ENCODE measurements around the gene R3HDM2. TPM values are rescaled to one million over a fixed set of nuclear protein-coding genes. Genes with fewer than 3 reads are reported as not detected.

Gene R3HDM2
- total and polyA plus RNA-seq, 4 donors, result 11.3 to 75.4 (median 39.2) TPM

DNA sequence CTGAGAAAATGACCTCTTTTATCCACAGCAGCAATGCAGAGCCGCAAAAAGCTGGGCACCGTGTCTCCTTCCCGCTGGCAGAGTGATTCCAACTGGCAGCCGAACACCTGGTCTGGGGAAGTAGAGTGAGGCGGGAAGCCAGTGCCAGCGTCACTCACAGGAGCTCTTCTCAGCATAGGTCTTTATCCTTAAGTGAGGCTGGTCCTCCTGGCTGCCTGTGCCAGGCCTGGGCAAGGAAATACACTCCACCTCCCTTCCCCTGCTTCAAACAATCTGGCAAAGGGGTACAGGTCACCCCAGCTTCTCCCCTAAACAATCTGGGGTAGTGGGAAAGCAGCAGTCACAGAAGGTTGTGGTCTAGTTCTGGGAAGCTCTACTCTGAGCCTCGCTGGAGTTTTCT is 44.0 kb upstream of the R3HDM2 start:
- Histone ChIP-seq H3K4me1 (ENCODE audit: control insufficient read depth in 1 of 2, insufficient read depth in 2 of 2, low read length in 2 of 2) (no peaks in the 10 kb centered on the region), H3K27ac (ENCODE audit: low read depth in 1 of 2, low read length in 2 of 2) (no peak overlapping the region), H3K36me3 (ENCODE audit: control insufficient read depth in 1 of 2, insufficient read depth in 2 of 2, low read length in 1 of 2) (no peaks in the 10 kb centered on the region), H3K4me3 (ENCODE audit: low read length in 2 of 2) (no peak overlapping the region), H3K27me3 (ENCODE audit: control insufficient read depth in 1 of 2, insufficient read depth in 2 of 2, low read length in 1 of 2) (no peaks in the 10 kb centered on the region), H3K9me3 (ENCODE audit: control insufficient read depth, low read length) (no peaks in the 10 kb centered on the region)
- no peak for DNase-seq
- 60 to 69% methylated on average over 7 of the region's 7 CpGs for WGBS, 2 donors
- intact Hi-C loops (cut with DNase I), result no loop called here
- no peak for ATAC-seq (ENCODE audit: low FRiP score)

DNA sequence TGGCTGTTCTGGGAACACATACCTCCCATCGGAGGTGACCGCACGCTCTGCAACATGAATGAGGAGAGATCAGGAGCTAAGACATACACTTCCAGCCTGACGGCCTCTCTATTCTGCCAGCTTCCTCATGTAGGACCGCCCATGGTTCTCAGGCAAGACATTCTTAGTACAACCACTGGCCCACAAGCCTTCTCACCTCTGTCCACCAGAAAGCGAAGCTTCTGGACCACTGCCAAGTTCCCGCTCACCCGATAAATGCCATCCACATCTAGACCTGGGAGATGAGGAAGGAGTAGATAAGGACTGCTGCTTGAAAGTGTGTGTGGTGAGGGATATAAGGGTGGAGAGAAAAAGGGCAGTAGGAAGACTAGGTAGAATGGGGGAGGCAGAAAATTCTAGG is 43.6 kb upstream of the R3HDM2 start:
- no peak overlapping the region for H3K27ac ChIP-seq (ENCODE audit: low read depth in 1 of 2, low read length in 2 of 2)
- ATAC-seq (ENCODE audit: low FRiP score), result no peak
- intact Hi-C loops (cut with DNase I), result no loop called here
- no peaks in the 10 kb centered on the region for H3K9me3 ChIP-seq (ENCODE audit: control insufficient read depth, low read length)
- no peaks in the 10 kb centered on the region for H3K27me3 ChIP-seq (ENCODE audit: control insufficient read depth in 1 of 2, insufficient read depth in 2 of 2, low read length in 1 of 2)
- no peaks in the 10 kb centered on the region for H3K36me3 ChIP-seq (ENCODE audit: control insufficient read depth in 1 of 2, insufficient read depth in 2 of 2, low read length in 1 of 2)
- DNase-seq, result no peak
- no peaks in the 10 kb centered on the region for H3K4me1 ChIP-seq (ENCODE audit: control insufficient read depth in 1 of 2, insufficient read depth in 2 of 2, low read length in 2 of 2)
- 75 to 79% methylated on average over 8 of the region's 8 CpGs for WGBS, 2 donors
- H3K4me3 ChIP-seq (ENCODE audit: low read length in 2 of 2), result no peak overlapping the region

- Histone ChIP-seq H3K9me3 (ENCODE audit: control insufficient read depth, low read length) (no peaks in the 10 kb centered on the region), H3K4me3 (ENCODE audit: low read length in 2 of 2) (no peak overlapping the region), H3K27me3 (ENCODE audit: control insufficient read depth in 1 of 2, insufficient read depth in 2 of 2, low read length in 1 of 2) (no peaks in the 10 kb centered on the region), H3K27ac (ENCODE audit: low read depth in 1 of 2, low read length in 2 of 2) (no peak overlapping the region), H3K4me1 (ENCODE audit: control insufficient read depth in 1 of 2, insufficient read depth in 2 of 2, low read length in 2 of 2) (no peaks in the 10 kb centered on the region), H3K36me3 (ENCODE audit: control insufficient read depth in 1 of 2, insufficient read depth in 2 of 2, low read length in 1 of 2) (no peaks in the 10 kb centered on the region)
- DNase-seq (no peak), ATAC-seq (ENCODE audit: low FRiP score) (no peak)
- intact Hi-C loops (cut with DNase I), result no loop called here
- 84 to 86% methylated on average over 5 of the region's 5 CpGs for WGBS, 2 donors
Observed at GRCh38 chr12:57473886-57474285, 43.0 kb upstream of the R3HDM2 start.

DNA sequence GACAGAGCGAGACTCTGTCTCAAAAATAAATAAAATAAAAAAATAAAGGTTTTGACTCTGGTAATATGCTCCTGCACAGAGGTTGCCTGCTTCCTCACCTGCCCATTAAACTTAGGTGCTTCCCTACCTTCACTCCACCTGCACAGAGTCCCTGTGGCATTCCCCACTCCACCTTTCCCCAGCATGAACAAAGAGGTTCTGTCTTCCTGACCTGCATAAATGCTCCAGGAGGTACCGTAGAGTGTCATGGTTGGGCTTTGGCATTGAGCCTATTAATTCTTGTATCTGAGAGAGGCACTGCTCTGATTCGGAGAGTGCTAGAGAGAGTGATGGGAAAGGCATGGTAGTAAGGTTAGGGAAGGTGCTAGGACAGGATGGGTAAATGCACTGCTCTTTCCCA is 42.5 kb upstream of the R3HDM2 start:
- Histone ChIP-seq H3K4me1 (ENCODE audit: control insufficient read depth in 1 of 2, insufficient read depth in 2 of 2, low read length in 2 of 2) (no peaks in the 10 kb centered on the region), H3K27ac (ENCODE audit: low read depth in 1 of 2, low read length in 2 of 2) (no peak overlapping the region), H3K4me3 (ENCODE audit: low read length in 2 of 2) (no peak overlapping the region), H3K9me3 (ENCODE audit: control insufficient read depth, low read length) (no peaks in the 10 kb centered on the region), H3K27me3 (ENCODE audit: control insufficient read depth in 1 of 2, insufficient read depth in 2 of 2, low read length in 1 of 2) (no peaks in the 10 kb centered on the region), H3K36me3 (ENCODE audit: control insufficient read depth in 1 of 2, insufficient read depth in 2 of 2, low read length in 1 of 2) (no peaks in the 10 kb centered on the region)
- 34 to 35% methylated on average over 3 of the region's 3 CpGs for WGBS, 2 donors
- intact Hi-C loops (cut with DNase I), result no loop called here
- ATAC-seq (ENCODE audit: low FRiP score) (no peak), DNase-seq (no peak)

- WGBS, 2 donors, result 83% methylated on average over 3 of the region's 3 CpGs
- Histone ChIP-seq H3K4me3 (ENCODE audit: low read length in 2 of 2) (no peak overlapping the region), H3K27ac (ENCODE audit: low read depth in 1 of 2, low read length in 2 of 2) (no peak overlapping the region), H3K36me3 (ENCODE audit: control insufficient read depth in 1 of 2, insufficient read depth in 2 of 2, low read length in 1 of 2) (no peaks in the 10 kb centered on the region), H3K9me3 (ENCODE audit: control insufficient read depth, low read length) (no peaks in the 10 kb centered on the region), H3K4me1 (ENCODE audit: control insufficient read depth in 1 of 2, insufficient read depth in 2 of 2, low read length in 2 of 2) (no peaks in the 10 kb centered on the region), H3K27me3 (ENCODE audit: control insufficient read depth in 1 of 2, insufficient read depth in 2 of 2, low read length in 1 of 2) (no peaks in the 10 kb centered on the region)
- ATAC-seq (ENCODE audit: low FRiP score) (no peak), DNase-seq (no peak)
- intact Hi-C loops (cut with DNase I), result no loop called here
Observed at GRCh38 chr12:57472391-57472790, 41.5 kb upstream of the R3HDM2 start.

GRCh38 chr12:57471661-57472060 is 40.8 kb upstream of the R3HDM2 start:
- H3K9me3 ChIP-seq (ENCODE audit: control insufficient read depth, low read length), result no peaks in the 10 kb centered on the region
- H3K36me3 ChIP-seq (ENCODE audit: control insufficient read depth in 1 of 2, insufficient read depth in 2 of 2, low read length in 1 of 2), result no peaks in the 10 kb centered on the region
- H3K27me3 ChIP-seq (ENCODE audit: control insufficient read depth in 1 of 2, insufficient read depth in 2 of 2, low read length in 1 of 2), result no peaks in the 10 kb centered on the region
- intact Hi-C loops (cut with DNase I), result no loop called here
- no peak overlapping the region for H3K27ac ChIP-seq (ENCODE audit: low read depth in 1 of 2, low read length in 2 of 2)
- DNase-seq (no peak), ATAC-seq (ENCODE audit: low FRiP score) (no peak)
- H3K4me1 ChIP-seq (ENCODE audit: control insufficient read depth in 1 of 2, insufficient read depth in 2 of 2, low read length in 2 of 2), result no peaks in the 10 kb centered on the region
- H3K4me3 ChIP-seq (ENCODE audit: low read length in 2 of 2), result no peak overlapping the region
- WGBS, 2 donors, result 93 to 94% methylated on average over 3 of the region's 3 CpGs

GRCh38 chr12:57470970-57471656 is 40.3 kb upstream of the R3HDM2 start:
- Histone ChIP-seq H3K36me3 (ENCODE audit: control insufficient read depth in 1 of 2, insufficient read depth in 2 of 2, low read length in 1 of 2) (no peaks in the 10 kb centered on the region), H3K9me3 (ENCODE audit: control insufficient read depth, low read length) (no peaks in the 10 kb centered on the region), H3K27me3 (ENCODE audit: control insufficient read depth in 1 of 2, insufficient read depth in 2 of 2, low read length in 1 of 2) (no peaks in the 10 kb centered on the region), H3K27ac (ENCODE audit: low read depth in 1 of 2, low read length in 2 of 2) (no peak overlapping the region), H3K4me3 (ENCODE audit: low read length in 2 of 2) (no peak overlapping the region), H3K4me1 (ENCODE audit: control insufficient read depth in 1 of 2, insufficient read depth in 2 of 2, low read length in 2 of 2) (no peaks in the 10 kb centered on the region)
- intact Hi-C loops (cut with DNase I), result no loop called here
- DNase-seq (no peak), ATAC-seq (ENCODE audit: low FRiP score) (no peak)
- 96 to 97% methylated on average over 4 of the region's 4 CpGs for WGBS, 2 donors

GRCh38 chr12:57470286-57470969 is 39.6 kb upstream of the R3HDM2 start:
- Histone ChIP-seq H3K36me3 (ENCODE audit: control insufficient read depth in 1 of 2, insufficient read depth in 2 of 2, low read length in 1 of 2) (no peaks in the 10 kb centered on the region), H3K9me3 (ENCODE audit: control insufficient read depth, low read length) (no peaks in the 10 kb centered on the region), H3K27me3 (ENCODE audit: control insufficient read depth in 1 of 2, insufficient read depth in 2 of 2, low read length in 1 of 2) (no peaks in the 10 kb centered on the region), H3K4me3 (ENCODE audit: low read length in 2 of 2) (no peak overlapping the region), H3K27ac (ENCODE audit: low read depth in 1 of 2, low read length in 2 of 2) (no peak overlapping the region), H3K4me1 (ENCODE audit: control insufficient read depth in 1 of 2, insufficient read depth in 2 of 2, low read length in 2 of 2) (no peaks in the 10 kb centered on the region)
- 93 to 95% methylated on average over 14 of the region's 14 CpGs for WGBS, 2 donors
- DNase-seq (no peak), ATAC-seq (ENCODE audit: low FRiP score) (no peak)
- intact Hi-C loops (cut with DNase I), result no loop called here
